ENCODE results near the gene S1PR4.
"Not testable (repeated sequence)": the region's sequence is repeated elsewhere in the genome, so short reads cannot be mapped to it uniquely, and the experiment has no call there.

S1PR4 gene

DNA sequence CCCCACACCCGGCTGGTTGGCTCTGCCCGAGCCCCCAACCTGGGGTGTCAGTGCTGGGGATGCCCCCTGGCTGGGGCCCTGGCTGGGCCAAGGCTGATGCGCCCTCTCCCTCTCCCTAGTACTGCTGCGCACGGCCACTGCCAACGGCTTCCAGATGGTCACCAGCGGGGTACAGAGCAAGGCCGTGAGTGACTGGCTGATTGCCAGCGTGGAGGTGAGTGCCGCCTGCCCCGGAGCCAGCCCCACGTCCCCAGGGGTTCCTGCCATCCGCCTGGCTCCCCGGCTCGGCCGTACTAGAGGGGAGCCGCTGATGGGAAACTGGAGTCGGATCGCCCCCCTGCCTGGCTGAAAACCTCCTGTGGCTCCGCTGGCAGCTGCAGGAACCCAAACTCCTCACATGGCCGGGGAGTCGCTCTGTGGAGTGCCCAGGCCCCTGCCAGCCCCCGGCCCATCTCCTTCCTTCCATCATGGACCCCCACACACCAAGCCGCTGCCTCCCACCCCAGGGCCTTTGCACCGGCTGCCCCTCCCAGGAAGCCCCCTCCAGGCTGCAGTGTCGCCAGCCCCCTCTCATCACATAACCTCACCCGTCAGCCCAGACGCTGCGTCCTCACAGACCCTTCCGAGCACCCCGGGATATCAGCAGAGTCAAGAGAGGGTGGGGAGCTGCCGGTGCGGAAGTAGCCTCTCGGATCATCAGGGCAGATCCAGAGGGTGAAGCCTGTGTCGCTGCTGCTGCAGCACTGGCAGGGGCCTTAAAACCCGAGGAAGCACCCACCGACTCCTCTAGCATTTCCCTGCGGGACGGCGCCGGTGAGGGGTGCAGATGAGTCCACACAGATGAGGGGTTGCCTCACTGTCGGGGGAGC lies 17.7 kb downstream of the S1PR4 start:
- DNase-seq, result no peak

DNA sequence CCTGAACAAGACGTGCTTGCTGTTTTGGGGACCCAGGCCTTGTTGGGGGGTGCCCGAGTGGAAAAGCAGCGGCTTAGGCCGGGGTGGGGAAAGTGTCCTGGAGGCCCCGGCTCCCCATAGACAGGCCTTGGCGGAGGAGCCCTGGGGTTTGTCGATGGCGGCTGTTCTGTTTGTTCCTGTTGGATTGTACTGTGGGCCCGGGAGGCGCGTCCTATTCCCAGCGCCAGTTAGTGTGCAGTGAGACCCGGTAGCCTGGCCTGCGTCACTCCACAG lies 18.3 kb downstream of the S1PR4 start:
- no peak for DNase-seq

DNA sequence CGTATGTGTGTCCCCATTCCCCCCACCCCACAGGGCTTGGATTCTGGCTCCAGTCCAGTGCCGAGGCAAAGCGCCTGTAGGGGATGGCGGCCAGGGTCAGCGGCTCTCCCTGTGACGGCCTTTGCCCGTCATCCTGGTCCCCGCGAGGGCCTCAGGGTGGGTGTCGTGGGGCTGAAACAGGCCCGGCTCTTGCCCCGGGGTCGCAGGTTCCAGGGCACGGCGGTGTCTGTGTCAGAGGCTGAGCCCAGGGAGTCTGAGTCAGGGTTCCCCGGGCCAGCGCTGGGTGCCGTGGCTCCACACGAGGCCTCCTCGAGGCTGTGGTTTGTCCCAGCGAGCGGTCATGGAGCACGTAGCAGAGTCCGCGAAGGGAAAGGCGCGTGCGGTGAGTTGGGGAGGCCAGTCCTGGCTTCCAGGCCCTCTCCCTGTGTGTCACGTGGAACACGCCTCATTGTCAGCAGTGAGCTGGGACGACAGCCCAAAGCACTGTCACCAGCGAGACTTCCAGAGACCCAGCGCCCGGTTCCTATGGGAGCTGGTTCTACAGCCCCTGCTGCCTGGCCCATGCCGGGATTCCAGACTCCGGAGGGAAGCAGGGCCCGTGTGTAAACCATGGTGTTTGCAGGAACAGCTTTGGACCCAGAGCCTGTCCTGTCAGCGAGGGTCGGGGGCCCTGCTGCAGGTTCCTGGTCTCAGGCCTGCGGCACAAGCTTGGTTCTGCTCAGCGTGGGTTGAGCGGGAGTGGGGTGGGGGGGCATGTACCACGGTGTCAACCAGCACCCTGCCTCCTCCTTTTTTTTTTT lies 20.5 kb downstream of the S1PR4 start:
- no peak for DNase-seq

DNA sequence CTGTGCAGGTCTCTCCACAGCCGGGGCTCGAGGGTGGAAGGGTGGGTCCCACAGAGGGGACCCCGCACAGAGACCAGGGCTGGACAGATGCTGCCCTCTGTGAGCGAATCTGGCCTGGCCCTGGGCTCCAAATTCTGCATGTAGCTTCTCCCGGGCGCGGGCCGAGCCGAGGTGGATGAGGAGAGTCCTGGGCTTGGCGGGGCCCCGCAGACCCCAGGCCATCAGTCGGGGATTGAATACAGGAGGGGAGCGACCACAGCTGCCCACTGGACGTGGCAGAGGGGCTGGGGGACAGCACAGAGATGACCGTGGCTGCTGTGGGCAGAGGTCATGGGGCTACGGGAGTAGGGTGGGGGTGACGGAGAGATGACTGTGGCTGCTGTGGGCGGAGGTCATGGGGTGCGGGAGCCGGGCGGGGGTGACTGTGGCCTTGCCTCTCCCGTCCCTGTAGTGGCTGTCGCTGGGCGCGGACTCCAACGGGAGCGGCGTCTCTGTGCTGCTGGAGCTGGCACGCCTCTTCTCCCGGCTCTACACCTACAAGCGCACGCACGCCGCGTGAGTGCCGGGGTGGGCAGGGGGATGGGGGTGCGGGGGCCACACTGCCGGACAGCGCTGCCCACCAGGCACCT lies 22.6 kb downstream of the S1PR4 start:
- no peak for DNase-seq

DNA sequence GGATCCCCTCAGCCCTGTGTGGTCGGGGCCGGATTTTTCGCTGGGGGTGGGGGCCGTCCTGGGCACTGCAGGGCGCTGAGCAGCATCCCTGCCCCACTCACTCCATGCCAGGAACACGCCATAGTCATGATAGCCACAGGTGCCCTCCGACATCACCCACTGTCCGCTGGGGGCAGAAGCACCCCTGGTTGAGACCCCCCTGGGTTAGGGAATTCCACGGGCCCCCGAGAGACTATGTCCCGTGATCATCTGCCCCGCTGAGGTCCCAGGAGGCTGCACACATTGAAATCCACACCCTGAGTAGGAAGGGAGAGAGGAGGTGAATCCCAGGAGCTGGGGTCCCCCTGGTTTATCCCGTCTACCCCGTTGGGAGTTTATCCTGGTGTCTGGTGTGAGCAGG lies 23.3 kb downstream of the S1PR4 start:
- DNase-seq, result no peak

DNA sequence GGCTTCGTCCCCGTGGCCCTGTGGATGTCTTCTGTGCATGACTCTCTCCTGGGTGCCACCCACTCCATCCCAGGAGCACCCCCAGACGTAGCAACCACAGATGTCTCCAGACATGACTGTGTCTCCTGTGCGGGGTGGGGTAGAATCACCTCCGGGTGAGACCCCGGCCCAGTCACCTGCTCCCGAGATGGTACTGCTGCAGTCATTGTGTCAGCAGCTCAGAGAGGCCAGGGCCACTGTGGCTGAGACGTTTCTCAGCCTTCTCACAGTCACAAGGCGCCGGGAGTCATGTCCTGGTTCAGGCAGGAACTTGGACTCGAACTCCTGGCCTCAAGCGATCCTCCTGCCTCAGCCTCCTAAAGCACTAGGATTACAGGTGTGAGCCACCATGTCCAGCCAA lies 23.8 kb downstream of the S1PR4 start:
- DNase-seq, result no peak

DNA sequence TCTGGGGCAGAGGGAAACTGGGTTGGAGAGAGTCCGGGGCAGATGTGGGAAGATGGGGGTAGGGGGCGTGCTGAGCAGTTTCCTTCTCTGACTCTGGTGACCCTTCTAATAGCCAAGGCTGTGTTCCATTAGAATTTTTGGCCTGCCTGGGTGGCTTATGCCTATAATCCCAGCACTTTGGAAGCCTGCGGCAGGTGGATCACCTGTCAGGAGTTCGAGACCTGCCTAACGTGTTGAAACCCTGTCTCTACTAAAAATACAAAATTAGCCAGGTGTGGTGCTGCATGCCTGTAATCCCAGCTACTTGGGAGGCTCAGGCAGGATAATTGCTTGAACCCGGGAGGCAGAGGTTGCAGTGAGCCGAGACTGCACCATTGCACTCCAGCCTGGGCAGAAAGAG lies 24.3 kb downstream of the S1PR4 start:
- DNase-seq, result not testable (repeated sequence)

DNA sequence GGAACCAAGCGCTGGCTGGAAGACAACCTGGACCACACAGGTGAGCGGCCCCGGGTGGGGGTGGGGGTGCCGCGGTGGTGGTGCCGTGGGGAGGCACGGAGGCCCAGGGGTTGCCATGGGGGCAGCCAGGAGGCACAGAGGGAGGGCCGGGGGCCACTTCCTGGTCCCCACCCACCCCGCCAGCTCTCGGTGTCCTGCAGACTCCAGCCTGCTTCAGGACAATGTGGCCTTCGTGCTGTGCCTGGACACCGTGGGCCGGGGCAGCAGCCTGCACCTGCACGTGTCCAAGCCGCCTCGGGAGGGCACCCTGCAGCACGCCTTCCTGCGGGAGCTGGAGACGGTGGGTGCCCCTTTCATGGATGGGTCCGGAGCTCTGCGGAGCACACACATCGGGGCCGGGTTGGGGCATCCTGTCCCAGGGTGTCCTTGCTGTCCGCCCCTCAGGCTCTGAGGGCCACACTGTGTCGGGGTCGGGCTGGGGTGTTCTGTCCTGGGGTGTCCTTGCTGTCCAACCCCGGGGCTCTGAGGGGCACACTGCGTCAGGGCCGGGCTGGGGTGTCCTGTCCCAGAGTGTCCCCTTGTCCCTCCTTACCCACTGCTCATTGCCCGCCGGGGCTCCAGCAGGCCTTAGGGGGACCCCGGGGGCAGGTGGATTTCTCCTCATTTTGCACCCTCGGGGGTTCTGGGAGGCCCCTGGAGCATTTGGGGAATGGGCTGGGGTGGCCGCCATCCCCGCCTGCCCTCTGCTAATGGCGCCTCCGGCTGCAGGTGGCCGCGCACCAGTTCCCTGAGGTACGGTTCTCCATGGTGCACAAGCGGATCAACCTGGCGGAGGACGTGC lies 25.5 kb downstream of the S1PR4 start:
- no peak for DNase-seq

DNA sequence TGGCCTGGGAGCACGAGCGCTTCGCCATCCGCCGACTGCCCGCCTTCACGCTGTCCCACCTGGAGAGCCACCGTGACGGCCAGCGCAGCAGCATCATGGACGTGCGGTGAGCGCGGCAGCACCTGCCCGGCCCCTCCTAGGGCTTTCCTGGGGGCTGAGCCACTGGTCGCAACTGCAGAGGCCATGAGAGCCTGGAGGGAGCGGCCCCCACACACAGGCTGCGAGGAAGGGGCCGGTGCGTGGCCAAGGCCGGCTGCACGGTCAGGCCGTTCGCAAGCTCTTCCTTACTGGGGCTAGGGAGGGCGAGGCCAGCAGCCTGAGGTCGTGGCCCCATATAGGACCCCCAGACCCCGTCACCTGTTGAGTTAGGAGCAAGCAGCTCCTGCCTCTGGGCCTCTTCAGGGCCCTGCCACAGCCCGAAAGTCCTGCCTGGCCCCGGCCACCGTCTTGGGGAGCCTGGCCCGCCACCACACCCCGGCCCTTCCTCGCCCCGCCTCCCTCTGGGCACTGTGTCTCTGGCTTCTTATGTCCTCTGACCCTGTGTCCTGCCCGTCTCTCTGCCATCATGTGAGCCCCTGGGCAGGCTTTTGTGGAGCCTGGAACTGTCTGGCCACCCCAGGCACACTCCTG lies 26.2 kb downstream of the S1PR4 start:
- DNase-seq, result no peak

DNA sequence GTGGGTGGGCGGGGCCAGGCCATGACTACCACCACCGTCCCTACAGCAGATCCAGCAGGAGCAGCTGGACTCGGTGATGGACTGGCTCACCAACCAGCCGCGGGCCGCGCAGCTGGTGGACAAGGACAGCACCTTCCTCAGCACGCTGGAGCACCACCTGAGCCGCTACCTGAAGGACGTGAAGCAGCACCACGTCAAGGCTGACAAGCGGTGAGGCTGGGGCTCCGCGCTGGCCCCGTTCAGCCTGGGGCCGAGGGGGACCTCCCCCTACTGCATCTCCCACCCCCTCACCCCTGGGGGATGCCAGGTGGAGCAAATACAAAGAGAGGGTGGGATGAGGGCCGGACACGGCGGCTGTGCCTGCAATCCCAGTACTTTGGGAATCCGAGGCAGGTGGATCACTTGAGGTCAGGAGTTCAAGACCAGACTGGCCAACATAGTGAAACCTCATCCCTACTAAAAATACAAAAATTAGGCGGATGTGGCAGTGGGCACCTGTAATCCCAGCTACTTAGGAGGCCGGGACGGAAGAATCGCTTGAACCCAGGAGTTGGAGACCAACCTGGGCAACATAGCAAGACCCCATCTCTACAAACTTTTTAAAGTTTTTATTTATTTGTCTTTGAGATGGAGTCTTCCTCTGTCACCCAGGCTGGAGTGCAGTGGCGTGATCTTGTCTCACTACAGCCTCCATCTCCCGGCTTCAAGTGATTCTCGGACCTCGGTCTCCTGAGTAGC lies 27.8 kb downstream of the S1PR4 start:
- no peak for DNase-seq

DNA sequence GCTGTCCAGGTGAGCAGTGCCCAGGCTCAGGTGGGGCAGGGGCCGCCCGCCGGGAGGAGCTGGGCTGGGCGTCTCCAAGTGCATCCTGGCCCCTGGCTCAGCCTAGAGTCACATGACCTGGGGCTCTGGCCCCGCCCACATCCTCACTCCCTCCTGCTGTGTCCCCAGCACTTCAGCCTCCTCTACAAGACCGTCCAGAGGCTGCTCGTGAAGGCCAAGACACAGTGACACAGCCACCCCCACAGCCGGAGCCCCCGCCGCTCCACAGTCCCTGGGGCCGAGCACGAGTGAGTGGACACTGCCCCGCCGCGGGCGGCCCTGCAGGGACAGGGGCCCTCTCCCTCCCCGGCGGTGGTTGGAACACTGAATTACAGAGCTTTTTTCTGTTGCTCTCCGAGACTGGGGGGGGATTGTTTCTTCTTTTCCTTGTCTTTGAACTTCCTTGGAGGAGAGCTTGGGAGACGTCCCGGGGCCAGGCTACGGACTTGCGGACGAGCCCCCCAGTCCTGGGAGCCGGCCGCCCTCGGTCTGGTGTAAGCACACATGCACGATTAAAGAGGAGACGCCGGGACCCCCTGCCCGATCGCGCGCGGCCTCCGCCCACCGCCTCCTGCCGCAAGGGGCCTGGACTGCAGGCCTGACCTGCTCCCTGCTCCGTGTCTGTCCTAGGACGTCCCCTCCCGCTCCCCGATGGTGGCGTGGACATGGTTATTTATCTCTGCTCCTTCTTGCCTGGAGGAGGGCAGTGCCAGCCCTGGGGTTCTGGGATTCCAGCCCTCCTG lies 29.1 kb downstream of the S1PR4 start:
- DNase-seq, result no peak

DNA sequence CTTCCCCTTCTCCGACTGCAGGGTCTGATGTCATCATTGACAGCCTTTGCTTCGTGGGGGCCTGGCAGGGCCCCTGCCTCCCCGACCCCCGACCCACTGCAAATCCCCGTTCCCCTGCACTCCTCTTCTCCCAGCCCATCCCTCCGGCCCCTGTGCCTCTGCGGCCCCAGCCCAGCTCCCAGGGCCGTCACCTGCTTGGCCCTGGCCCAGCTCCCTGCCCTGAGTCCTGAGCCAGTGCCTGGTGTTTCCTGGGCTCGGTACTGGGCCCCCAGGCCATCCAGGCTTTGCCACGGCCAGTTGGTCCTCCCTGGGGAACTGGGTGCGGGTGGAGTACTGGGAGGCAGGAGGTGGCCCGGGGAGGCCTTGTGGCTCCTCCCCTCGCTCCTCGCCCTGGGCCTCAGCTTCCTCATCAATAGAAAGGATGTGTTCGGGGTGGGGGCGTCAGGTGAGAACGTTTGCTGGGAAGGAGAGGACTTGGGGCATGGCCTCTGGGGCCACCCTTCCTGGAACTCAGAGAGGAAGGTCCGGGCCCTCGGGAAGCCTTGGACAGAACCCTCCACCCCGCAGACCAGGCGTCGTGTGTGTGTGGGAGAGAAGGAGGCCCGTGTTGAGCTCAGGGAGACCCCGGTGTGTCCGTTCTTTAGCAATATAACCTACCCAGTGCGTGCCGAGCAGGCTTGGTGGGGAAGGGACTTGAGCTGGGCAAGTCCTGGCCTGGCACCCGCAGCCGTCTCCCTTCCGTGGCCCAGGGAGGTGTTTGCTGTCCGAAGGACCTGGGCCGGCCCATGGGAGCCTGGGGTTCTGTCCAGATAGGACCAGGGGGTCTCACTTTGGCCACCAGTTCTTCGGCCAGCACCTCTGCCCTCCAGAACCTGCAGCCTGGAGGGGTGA lies 30.0 kb downstream of the S1PR4 start:
- DNase-seq, result no peak

DNA sequence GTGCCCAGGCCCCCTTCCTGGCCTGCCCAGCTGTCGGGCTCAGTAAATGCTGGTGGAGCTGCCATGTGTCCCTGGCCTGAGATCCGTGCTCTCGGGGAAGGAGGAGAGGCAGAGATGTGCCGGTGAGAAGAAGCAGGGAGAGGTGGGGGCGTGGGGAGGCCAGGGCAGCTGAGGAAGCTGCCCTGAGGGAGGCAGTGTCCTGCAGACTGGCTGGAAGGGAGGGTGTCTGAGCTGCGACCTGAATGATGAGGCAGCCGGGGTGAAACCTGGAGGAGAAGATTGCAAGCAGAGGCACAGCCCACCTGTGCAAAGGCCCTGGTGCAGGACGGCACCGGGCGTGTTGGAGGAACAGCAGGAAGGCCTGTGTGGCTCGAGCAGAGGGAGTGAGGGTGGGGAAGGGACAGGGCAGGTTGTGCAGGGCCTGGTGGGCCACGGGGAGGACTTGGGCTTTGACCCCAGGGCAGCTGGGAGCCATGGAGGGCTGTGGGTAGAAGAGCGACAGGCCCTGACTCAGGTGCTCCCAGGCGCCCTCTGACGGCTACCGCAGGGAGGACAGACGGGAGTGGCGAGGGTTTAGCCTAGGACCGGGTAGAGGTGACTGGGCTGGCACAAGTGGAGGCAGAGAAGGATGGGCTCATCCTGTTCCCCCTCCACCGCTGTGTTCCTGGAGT lies 31.9 kb downstream of the S1PR4 start:
- DNase-seq, result no peak

DNA sequence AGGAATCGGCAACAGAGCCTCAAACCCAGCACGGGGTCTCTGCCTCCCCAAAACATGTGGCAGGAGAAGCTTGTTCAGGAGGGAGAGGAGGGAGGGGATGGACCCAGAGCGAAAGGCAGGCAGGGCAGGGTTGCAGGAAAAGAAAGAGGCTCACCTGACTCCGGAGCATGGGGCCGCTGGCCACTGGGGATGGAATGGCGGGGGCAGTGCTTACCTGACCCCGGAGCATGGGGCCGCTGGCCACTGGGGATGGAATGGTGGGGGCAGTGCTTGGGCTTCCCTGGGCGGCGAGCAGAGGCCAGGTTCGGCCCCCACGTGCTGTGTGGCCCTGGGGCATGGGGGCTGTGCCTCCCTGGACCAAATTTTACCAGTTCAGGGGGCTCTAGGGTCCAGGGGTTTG lies 32.6 kb downstream of the S1PR4 start:
- no peak for DNase-seq

DNA sequence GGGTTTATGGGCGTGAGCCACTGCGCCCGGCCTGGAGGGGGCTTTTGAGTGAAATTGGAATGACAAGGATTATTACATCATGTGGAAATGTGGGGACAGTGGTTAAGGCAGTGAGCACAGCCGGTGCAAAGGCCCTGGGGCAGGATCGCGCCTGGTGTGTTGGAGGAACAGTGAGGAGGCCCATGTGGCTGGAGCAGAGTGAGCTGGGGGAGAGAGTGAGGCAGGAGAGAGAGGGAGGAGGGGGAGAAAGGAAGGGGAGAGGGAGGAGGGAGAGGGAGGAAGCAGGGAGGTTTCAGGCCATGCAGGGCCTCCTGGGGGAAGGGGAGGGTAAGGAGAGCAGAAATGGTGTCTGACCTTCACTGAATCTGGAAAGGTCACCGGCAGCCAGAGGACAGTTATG lies 34.6 kb downstream of the S1PR4 start:
- DNase-seq, result no peak

DNA sequence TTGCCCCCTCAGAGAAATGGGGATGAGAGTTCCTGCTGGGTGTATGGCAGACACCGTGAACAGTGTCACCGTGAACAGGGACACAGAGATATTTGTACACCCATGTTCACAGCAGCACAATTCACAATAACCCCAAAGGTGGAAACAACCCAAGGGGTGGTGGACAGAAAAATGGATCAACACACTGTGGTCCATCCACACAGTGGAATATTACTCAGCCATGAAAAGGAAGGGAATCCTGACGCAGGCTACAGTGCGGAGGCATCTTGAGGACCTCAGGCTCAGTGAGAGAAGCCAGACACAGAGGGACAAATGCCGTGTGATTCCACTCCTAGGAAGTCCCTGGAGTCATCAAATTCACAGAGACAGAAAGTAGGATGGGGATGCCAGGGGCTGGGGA lies 38.3 kb downstream of the S1PR4 start:
- no peak for DNase-seq

DNA sequence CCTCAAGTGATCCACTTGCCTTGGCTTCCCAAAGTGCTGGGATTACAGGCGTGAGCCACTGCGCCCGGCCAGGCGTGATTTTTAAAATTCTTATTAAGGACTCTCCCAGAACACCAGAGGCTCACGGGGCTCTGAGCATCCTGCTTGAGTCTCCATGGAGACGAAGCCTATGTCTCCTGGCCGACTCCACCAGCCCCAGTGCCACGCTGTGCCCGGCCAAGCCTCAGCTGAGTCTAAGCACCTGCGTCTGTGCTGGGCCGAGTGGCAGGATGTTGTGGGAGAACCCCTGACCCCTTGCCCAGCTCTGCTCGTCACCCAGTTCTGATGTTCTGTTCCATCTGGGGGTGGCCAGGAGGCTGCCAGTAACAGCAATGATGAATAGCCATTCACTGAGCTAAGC lies 42.0 kb downstream of the S1PR4 start:
- no peak for DNase-seq

DNA sequence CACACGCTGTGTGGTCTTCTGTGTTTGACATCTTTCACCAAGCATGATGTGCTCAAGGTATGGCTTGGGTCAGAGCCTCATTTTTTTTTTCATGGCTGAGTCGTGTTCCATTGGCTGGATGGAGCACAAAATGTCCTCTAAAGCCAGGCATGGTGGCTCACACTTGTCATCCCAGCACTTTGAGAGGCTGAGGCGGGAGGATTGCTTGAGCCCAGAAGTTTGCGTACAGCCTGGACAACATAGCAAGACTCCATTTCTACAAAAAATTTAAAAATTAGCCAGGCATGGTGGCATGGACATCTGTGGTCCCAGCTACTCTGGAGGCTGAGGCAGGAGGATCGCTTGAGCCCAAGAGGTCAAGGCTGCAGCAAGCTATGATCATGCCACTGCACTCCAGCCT lies 43.0 kb downstream of the S1PR4 start:
- DNase-seq, result not testable (repeated sequence)

DNA sequence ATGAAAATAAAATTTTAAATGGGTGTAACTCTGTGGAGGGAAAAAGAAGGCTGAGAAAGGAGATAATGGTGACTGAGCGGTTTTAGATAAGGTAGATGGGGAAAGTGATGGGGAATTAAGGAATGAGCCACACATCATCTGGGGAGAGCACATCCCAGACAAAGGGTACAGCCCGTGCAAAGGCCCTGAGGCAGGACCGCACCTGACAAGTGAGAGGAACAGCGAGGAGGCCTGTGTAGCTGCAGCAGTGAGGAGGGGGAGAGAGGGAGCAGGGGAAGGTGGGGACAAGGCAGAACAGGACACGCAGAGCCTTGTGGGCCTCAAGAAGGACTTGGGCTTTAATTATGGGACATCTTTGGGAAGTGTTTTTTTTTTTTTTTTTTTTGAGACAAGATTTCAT lies 44.1 kb downstream of the S1PR4 start:
- DNase-seq, result no peak
